GM12878 (cell line): ENCODE data around the gene NUP93. TPM values are rescaled to one million over a fixed set of nuclear protein-coding genes. Genes with fewer than 3 reads are reported as not detected.

Experiments
- CHD1 ChIP-seq: IDR thresholded peaks from 2 replicates; pipeline ENCODE4 v1.6.1; 2012; ENCODE audit warnings: low read depth, low read length, improper control_type of control experiment
- E4F1 ChIP-seq: fragments of 450-650 bp; IDR thresholded peaks from 2 replicates; pipeline ENCODE4 v1.6.1; 2018; ENCODE audit warnings: borderline replicate concordance, mild to moderate bottlenecking; ENCODE audit not compliant: partially characterized antibody
- MEF2A ChIP-seq: IDR thresholded peaks from 2 replicates; pipeline ENCODE4 v1.6.1; 2011; ENCODE audit warnings: low read depth, mild to moderate bottlenecking, low read length, moderate library complexity; ENCODE audit not compliant: insufficient read depth
- SMAD5 ChIP-seq: IDR thresholded peaks from 2 replicates; pipeline ENCODE4 v1.6.1; 2016; ENCODE audit warnings: antibody characterized with exemption, low read depth
- SMARCA5 ChIP-seq: fragments of 450-650 bp; IDR thresholded peaks from 2 replicates; pipeline ENCODE4 v1.6.1; 2017; ENCODE audit warnings: mild to moderate bottlenecking
- SMC3 ChIP-seq: IDR thresholded peaks from 2 replicates; pipeline ENCODE4 v1.6.1; 2011; ENCODE audit warnings: low read length, improper control_type of control experiment, borderline replicate concordance
- TCF12 ChIP-seq: IDR thresholded peaks from 2 replicates; pipeline ENCODE4 v1.6.1; 2011; ENCODE audit warnings: low read depth, mild to moderate bottlenecking, low read length
- TCF3 ChIP-seq: IDR thresholded peaks from 2 replicates; pipeline ENCODE4 v1.6.1; 2012; ENCODE audit warnings: low read depth, mild to moderate bottlenecking, low read length, borderline replicate concordance; ENCODE audit not compliant: insufficient read depth
- ZBTB33 ChIP-seq: fragments of 450-650 bp; IDR thresholded peaks from 2 replicates; pipeline ENCODE4 v1.6.1; 2017; ENCODE audit warnings: mild to moderate bottlenecking
- polyA plus RNA-seq, 11 experiments: library from polyadenylated mRNA; depleted of rRNA in 4 of 11; unstranded in 6 of 11; stranded (reverse) in 5 of 11; fragments of >200 nt; fragmentation: Nextera tagmentation in 4 of 11; fragmentation: Illumina TruSeq in 1 of 11; extraction: Ambion mirVana in 4 of 11; extraction: Trizol in 1 of 11; gene quantifications; 1 replicate in 1 of 11; 2 replicates in 10 of 11; pipeline versions ENCODE4 v1.2.1 to v1.2.3, GENCODE V29; 2011 to 2016; ENCODE audit warnings: inconsistent platforms in 2 of 11, missing spikeins in 2 of 11, low read depth in 1 of 11
- total RNA-seq, 4 experiments: library from RNA; depleted of rRNA in 3 of 4; stranded (reverse); fragments of >200 nt in 3 of 4; fragmentation: Illumina TruSeq in 1 of 4; extraction: Trizol in 1 of 4; gene quantifications; 2 replicates each; pipeline versions ENCODE4 v1.2.1 to v1.2.3, GENCODE V29; 2013 to 2021
- TF ChIP-seq, protein P1 (sequence below): IDR thresholded peaks from 2 replicates; pipeline ENCODE4 v1.6.1; 2012; ENCODE audit warnings: improper control_type of control experiment, low read depth, low read length; ENCODE audit not compliant: insufficient replicate concordance
- TF ChIP-seq, protein P2 (sequence below): IDR thresholded peaks from 2 replicates; pipeline ENCODE4 v1.6.1; 2012; ENCODE audit warnings: mild to moderate bottlenecking, low read depth, low read length
- TF ChIP-seq, protein P3 (sequence below): fragments of 450-650 bp; IDR thresholded peaks from 2 replicates; pipeline ENCODE4 v1.6.1; 2017; ENCODE audit warnings: low read depth, mild to moderate bottlenecking, moderate library complexity

Gene NUP93
- total and polyA plus RNA-seq, 10 of the 15 experiments (the other 5 are each of a cell fraction or from before 2014, with no cell fraction given) = 82.2 to 175 (median 101) TPM

DNA sequence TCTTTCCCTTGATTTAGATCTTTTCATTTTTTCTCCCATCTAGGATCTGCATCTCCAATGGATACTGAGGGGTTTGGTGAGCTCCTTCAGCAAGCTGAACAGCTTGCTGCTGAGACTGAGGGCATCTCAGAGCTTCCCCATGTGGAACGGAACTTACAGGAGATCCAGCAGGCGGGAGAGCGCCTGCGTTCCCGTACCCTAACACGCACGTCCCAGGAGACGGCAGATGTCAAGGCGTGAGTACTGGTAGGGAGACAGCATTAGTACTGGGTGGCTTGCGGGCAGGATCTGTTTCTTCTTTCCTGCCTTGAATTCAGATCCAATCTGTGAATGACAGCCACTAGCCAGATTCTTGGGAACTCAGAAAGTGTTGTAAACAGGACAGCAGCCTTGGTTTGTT lies 18.3 kb downstream of the NUP93 start (continued):
- TF ChIP-seq CHD1 = no peak
- TF ChIP-seq, protein P1, sequence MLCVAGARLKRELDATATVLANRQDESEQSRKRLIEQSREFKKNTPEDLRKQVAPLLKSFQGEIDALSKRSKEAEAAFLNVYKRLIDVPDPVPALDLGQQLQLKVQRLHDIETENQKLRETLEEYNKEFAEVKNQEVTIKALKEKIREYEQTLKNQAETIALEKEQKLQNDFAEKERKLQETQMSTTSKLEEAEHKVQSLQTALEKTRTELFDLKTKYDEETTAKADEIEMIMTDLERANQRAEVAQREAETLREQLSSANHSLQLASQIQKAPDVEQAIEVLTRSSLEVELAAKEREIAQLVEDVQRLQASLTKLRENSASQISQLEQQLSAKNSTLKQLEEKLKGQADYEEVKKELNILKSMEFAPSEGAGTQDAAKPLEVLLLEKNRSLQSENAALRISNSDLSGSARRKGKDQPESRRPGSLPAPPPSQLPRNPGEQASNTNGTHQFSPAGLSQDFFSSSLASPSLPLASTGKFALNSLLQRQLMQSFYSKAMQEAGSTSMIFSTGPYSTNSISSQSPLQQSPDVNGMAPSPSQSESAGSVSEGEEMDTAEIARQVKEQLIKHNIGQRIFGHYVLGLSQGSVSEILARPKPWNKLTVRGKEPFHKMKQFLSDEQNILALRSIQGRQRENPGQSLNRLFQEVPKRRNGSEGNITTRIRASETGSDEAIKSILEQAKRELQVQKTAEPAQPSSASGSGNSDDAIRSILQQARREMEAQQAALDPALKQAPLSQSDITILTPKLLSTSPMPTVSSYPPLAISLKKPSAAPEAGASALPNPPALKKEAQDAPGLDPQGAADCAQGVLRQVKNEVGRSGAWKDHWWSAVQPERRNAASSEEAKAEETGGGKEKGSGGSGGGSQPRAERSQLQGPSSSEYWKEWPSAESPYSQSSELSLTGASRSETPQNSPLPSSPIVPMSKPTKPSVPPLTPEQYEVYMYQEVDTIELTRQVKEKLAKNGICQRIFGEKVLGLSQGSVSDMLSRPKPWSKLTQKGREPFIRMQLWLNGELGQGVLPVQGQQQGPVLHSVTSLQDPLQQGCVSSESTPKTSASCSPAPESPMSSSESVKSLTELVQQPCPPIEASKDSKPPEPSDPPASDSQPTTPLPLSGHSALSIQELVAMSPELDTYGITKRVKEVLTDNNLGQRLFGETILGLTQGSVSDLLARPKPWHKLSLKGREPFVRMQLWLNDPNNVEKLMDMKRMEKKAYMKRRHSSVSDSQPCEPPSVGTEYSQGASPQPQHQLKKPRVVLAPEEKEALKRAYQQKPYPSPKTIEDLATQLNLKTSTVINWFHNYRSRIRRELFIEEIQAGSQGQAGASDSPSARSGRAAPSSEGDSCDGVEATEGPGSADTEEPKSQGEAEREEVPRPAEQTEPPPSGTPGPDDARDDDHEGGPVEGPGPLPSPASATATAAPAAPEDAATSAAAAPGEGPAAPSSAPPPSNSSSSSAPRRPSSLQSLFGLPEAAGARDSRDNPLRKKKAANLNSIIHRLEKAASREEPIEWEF = no peak
- no peak for TF ChIP-seq ZBTB33
- no peak for TF ChIP-seq MEF2A
- TF ChIP-seq E4F1 = no peak
- TF ChIP-seq, protein P2, sequence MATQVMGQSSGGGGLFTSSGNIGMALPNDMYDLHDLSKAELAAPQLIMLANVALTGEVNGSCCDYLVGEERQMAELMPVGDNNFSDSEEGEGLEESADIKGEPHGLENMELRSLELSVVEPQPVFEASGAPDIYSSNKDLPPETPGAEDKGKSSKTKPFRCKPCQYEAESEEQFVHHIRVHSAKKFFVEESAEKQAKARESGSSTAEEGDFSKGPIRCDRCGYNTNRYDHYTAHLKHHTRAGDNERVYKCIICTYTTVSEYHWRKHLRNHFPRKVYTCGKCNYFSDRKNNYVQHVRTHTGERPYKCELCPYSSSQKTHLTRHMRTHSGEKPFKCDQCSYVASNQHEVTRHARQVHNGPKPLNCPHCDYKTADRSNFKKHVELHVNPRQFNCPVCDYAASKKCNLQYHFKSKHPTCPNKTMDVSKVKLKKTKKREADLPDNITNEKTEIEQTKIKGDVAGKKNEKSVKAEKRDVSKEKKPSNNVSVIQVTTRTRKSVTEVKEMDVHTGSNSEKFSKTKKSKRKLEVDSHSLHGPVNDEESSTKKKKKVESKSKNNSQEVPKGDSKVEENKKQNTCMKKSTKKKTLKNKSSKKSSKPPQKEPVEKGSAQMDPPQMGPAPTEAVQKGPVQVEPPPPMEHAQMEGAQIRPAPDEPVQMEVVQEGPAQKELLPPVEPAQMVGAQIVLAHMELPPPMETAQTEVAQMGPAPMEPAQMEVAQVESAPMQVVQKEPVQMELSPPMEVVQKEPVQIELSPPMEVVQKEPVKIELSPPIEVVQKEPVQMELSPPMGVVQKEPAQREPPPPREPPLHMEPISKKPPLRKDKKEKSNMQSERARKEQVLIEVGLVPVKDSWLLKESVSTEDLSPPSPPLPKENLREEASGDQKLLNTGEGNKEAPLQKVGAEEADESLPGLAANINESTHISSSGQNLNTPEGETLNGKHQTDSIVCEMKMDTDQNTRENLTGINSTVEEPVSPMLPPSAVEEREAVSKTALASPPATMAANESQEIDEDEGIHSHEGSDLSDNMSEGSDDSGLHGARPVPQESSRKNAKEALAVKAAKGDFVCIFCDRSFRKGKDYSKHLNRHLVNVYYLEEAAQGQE = no peak
- TF ChIP-seq SMARCA5 = no peak
- TF ChIP-seq SMC3 = no peak
- no peak for TF ChIP-seq SMAD5
- TF ChIP-seq, protein P3, sequence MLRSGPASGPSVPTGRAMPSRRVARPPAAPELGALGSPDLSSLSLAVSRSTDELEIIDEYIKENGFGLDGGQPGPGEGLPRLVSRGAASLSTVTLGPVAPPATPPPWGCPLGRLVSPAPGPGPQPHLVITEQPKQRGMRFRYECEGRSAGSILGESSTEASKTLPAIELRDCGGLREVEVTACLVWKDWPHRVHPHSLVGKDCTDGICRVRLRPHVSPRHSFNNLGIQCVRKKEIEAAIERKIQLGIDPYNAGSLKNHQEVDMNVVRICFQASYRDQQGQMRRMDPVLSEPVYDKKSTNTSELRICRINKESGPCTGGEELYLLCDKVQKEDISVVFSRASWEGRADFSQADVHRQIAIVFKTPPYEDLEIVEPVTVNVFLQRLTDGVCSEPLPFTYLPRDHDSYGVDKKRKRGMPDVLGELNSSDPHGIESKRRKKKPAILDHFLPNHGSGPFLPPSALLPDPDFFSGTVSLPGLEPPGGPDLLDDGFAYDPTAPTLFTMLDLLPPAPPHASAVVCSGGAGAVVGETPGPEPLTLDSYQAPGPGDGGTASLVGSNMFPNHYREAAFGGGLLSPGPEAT = no peak
- TF ChIP-seq TCF3 = no peak
- TF ChIP-seq TCF12 = no peak
